ENCODE data around the gene MTHFD2L. TPM values are rescaled to one million over a fixed set of nuclear protein-coding genes. Genes with fewer than 3 reads are reported as not detected.

MTHFD2L gene
- total RNA-seq, 1 donor from 2014 or later, result 13.6 TPM

- Mint-ChIP-seq H3K4me1 (ENCODE audit: unreplicated experiment) (no peaks in the 10 kb centered on the region), H3K27ac (ENCODE audit: unreplicated experiment) (no peak overlapping the region), H3K9me3 (ENCODE audit: unreplicated experiment) (no peaks in the 10 kb centered on the region), H3K36me3 (ENCODE audit: low read depth, unreplicated experiment) (peaks cover 5% of the 10 kb centered on the region), H3K27me3 (ENCODE audit: unreplicated experiment) (no peaks in the 10 kb centered on the region), H3K4me3 (ENCODE audit: unreplicated experiment) (no peak overlapping the region)
- DNase-seq (ENCODE audit: low spot score), result no peak
- no peak for TF ChIP-seq CTCF (IDR thresholded peaks at IDR 0.05; ENCODE audit: unreplicated experiment)
Measured at GRCh38 chr4:74330295-74330750, 172.4 kb downstream of the MTHFD2L start.

- no peak overlapping the region for H3K27ac Mint-ChIP-seq (ENCODE audit: unreplicated experiment)
- H3K9me3 Mint-ChIP-seq (ENCODE audit: unreplicated experiment), result no peaks in the 10 kb centered on the region
- H3K27me3 Mint-ChIP-seq (ENCODE audit: unreplicated experiment), result no peaks in the 10 kb centered on the region
- no peak overlapping the region for H3K4me3 Mint-ChIP-seq (ENCODE audit: unreplicated experiment)
- no peak for DNase-seq (ENCODE audit: low spot score)
- H3K36me3 Mint-ChIP-seq (ENCODE audit: low read depth, unreplicated experiment), result peaks cover 5% of the 10 kb centered on the region
- H3K4me1 Mint-ChIP-seq (ENCODE audit: unreplicated experiment), result no peaks in the 10 kb centered on the region
- TF ChIP-seq CTCF (IDR thresholded peaks at IDR 0.05; ENCODE audit: unreplicated experiment), result no peak
Measured at GRCh38 chr4:74331252-74331651, 173.3 kb downstream of the MTHFD2L start.

GRCh38 chr4:74331944-74332343 is 174.0 kb downstream of the MTHFD2L start:
- no peak overlapping the region for H3K27ac Mint-ChIP-seq (ENCODE audit: unreplicated experiment)
- H3K36me3 Mint-ChIP-seq (ENCODE audit: low read depth, unreplicated experiment), result peaks cover 5% of the 10 kb centered on the region
- no peak for DNase-seq (ENCODE audit: low spot score)
- H3K9me3 Mint-ChIP-seq (ENCODE audit: unreplicated experiment), result no peaks in the 10 kb centered on the region
- H3K4me1 Mint-ChIP-seq (ENCODE audit: unreplicated experiment), result no peaks in the 10 kb centered on the region
- H3K27me3 Mint-ChIP-seq (ENCODE audit: unreplicated experiment), result no peaks in the 10 kb centered on the region
- TF ChIP-seq CTCF (IDR thresholded peaks at IDR 0.05; ENCODE audit: unreplicated experiment), result no peak
- no peak overlapping the region for H3K4me3 Mint-ChIP-seq (ENCODE audit: unreplicated experiment)

- H3K9me3 Mint-ChIP-seq (ENCODE audit: unreplicated experiment), result no peaks in the 10 kb centered on the region
- no peaks in the 10 kb centered on the region for H3K4me1 Mint-ChIP-seq (ENCODE audit: unreplicated experiment)
- H3K4me3 Mint-ChIP-seq (ENCODE audit: unreplicated experiment), result no peak overlapping the region
- no peak for DNase-seq (ENCODE audit: low spot score)
- H3K36me3 Mint-ChIP-seq (ENCODE audit: low read depth, unreplicated experiment), result peaks cover 5% of the 10 kb centered on the region
- no peak overlapping the region for H3K27ac Mint-ChIP-seq (ENCODE audit: unreplicated experiment)
- H3K27me3 Mint-ChIP-seq (ENCODE audit: unreplicated experiment), result no peaks in the 10 kb centered on the region
- no peak for TF ChIP-seq CTCF (IDR thresholded peaks at IDR 0.05; ENCODE audit: unreplicated experiment)
Measured at GRCh38 chr4:74334636-74335035, 176.7 kb downstream of the MTHFD2L start.

GRCh38 chr4:74335341-74336021 is 177.6 kb downstream of the MTHFD2L start:
- H3K9me3 Mint-ChIP-seq (ENCODE audit: unreplicated experiment), result no peaks in the 10 kb centered on the region
- no peaks in the 10 kb centered on the region for H3K4me1 Mint-ChIP-seq (ENCODE audit: unreplicated experiment)
- no peak for DNase-seq (ENCODE audit: low spot score)
- no peak for TF ChIP-seq CTCF (IDR thresholded peaks at IDR 0.05; ENCODE audit: unreplicated experiment)
- no peak overlapping the region for H3K27ac Mint-ChIP-seq (ENCODE audit: unreplicated experiment)
- H3K36me3 Mint-ChIP-seq (ENCODE audit: low read depth, unreplicated experiment), result peaks cover 5% of the 10 kb centered on the region
- H3K27me3 Mint-ChIP-seq (ENCODE audit: unreplicated experiment), result no peaks in the 10 kb centered on the region
- H3K4me3 Mint-ChIP-seq (ENCODE audit: unreplicated experiment), result no peak overlapping the region

Measured in endothelial cell (in vitro differentiated cells).